Fibroblast of mammary gland (primary cell): ENCODE measurements around the gene CNRIP1.
A peak's percentile ranks its signal among the peaks of the same experiment; 100 is the strongest.

Experiments used
- DNase-seq: peaks from one replicate; pipeline ENCODE4 v3.0.0-alpha.2; 2010; ENCODE audit warnings: low read depth
- H3K4me3 ChIP-seq: 2 replicates; pipeline ENCODE4 v1.5.1; 2011; ENCODE audit warnings: low read depth, mild to moderate bottlenecking, low read length, moderate library complexity; ENCODE audit not compliant: control insufficient read depth
- CTCF ChIP-seq: conservative IDR thresholded peaks from 2 replicates; pipeline ENCODE4 v1.5.1; 2011; ENCODE audit warnings: low read depth, low read length, inconsistent platforms; ENCODE audit not compliant: control insufficient read depth, insufficient read depth

The CNRIP1 gene

GRCh38 chr2:68283419-68283812, 36.3 kb downstream of the CNRIP1 start:
- H3K4me3 ChIP-seq = no peak overlapping the region
- TF ChIP-seq CTCF = no peak
- DNase-seq = no peak

GRCh38 chr2:68282811-68283418, 36.8 kb downstream of the CNRIP1 start:
- no peak overlapping the region for H3K4me3 ChIP-seq
- peak; percentile 57 for DNase-seq
- peak; percentile 81 for TF ChIP-seq CTCF

DNA sequence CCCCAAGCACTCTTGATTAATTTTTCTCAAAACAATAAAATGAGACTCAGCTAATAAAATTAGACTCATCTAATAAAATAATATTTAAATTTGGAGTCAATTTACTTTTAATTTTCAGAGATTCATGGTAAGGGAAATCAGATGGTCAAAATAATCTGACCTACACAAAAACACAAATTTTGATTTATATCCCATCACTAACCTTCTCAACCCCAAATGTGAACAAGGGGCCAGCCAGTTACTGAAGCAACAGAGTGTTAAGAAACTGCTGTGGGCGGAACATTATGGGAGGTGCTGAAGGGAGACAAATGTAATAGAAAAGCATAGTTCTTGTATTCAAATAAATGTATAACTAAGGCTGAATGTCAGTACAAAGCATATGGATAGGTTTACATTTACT, 39.0 kb downstream of the CNRIP1 start:
- TF ChIP-seq CTCF = no peak
- no peak for DNase-seq
- H3K4me3 ChIP-seq = no peak overlapping the region

GRCh38 chr2:68280348-68280747, 39.4 kb downstream of the CNRIP1 start:
- TF ChIP-seq CTCF = no peak
- H3K4me3 ChIP-seq = no peak overlapping the region
- no peak for DNase-seq

- H3K4me3 ChIP-seq = no peak overlapping the region
- TF ChIP-seq CTCF = no peak
- no peak for DNase-seq
Measured at GRCh38 chr2:68279691-68280090, 40.1 kb downstream of the CNRIP1 start.

GRCh38 chr2:68278169-68278568, 41.6 kb downstream of the CNRIP1 start:
- no peak for TF ChIP-seq CTCF
- DNase-seq = no peak
- H3K4me3 ChIP-seq = no peak overlapping the region

DNA sequence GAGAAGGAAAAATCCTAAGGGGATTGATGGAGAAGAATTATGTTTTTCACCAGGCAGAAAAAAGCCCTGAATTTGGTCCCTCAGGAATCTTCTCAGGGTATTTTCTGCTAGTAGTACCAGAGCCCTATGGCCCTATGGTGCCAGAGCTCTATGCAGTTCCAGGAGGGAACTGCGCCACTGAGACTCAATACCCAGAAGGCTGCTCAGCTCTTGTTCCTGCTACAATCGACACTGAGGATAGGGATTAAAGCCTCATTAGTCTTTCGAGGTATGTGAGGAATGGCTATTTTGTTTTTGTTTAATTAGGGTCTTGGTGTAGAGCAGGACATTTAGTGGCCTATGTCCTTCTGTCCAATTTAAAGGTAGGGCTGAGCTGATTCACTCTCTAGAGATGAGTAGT, 45.7 kb downstream of the CNRIP1 start:
- H3K4me3 ChIP-seq = no peak overlapping the region
- no peak for TF ChIP-seq CTCF
- DNase-seq = no peak
